ENCODE data around the gene ARHGEF4. TPM values are rescaled to one million over a fixed set of nuclear protein-coding genes. Genes with fewer than 3 reads are reported as not detected.

ARHGEF4 gene
- 1 to 10 TPM; 1.4 to 2.1 TPM for total RNA-seq

DNA sequence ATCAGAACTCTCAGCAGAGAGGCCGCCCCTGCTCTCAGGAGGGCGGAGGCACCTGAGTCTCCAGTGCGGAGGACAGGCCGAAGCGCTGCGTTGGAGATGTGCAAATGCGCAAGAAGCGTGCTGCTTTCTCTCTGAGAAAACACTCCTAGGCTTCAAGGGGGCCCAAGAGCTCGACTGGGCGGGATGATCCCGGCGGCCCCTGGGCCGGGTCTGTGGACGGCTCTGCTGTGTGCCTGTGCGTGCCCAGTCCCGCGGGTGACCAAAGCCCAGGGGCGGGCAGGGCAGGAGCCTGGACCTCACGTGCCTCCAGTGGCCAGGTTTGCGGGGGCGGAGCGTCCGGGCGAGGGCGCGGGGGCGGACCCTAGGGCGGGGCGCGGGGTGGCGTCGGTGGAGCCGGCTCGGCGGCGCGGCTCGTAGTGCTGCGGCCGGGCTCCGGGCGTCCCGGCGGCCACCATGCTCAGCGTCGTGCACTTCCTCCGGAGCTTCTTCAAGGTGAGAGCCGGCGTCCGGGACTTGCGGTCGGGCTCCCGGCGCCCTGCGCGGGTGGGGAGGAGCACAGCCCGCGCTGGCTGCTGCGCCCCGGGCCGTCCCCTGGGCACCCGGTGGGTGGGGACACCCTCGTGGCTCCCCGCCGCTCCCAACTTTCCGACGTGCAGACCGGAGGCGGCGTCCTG is at the start of gene ARHGEF4:
Gene ARHGEF4 (plus strand): TSS at position 414 of the 674 bp plus-strand sequence. CDS start 40 bp downstream, at position 454.

GRCh38 chr2:131093006-131093695 is 256.4 kb downstream of the ARHGEF4 start, which contains the start of gene FAM168B:
FAM168B (minus strand) TSS chr2:131093460; CDS start chr2:131082646, 10,814 bp downstream.

Other genes starting within 250 kb of the ARHGEF4 start
- gene CFC1, start 237.3 kb upstream of the ARHGEF4 start, total RNA-seq: not detected
- gene POTEJ, start 225.5 kb upstream of the ARHGEF4 start, total RNA-seq: not detected
- gene GPR148, start 107.8 kb upstream of the ARHGEF4 start, total RNA-seq: not detected
- gene AMER3, start 81.4 kb upstream of the ARHGEF4 start, total RNA-seq: not detected

Measured in activated naive CD4-positive, alpha-beta T cell treated with anti-CD3 and anti-CD28 coated beads, Interleukin-2, amount 10 ng/mL, durations not matched to agents 5 hours and 36 hours (primary cell).